ENCODE results near the gene IL18R1. TPM values are rescaled to one million over a fixed set of nuclear protein-coding genes. Genes with fewer than 3 reads are reported as not detected.

IL18R1 gene
- total RNA-seq, 1 donor from 2014 or later = 1.9 TPM

- intact Hi-C loops (cut with DNase I) = loop anchor here (5.0 to 10.0 kb wide), 3 partner anchors 106 to 336 kb away; partner anchors contain the start of gene IL1RL2
- no peaks in the 10 kb centered on the region for H3K36me3 ChIP-seq
- DNase-seq (ENCODE audit: low spot score in 2 of 2) = no peak
- TF ChIP-seq CTCF (IDR thresholded peaks at IDR 0.05) = no peak
- H3K4me1 ChIP-seq = peaks cover 2 to 3% of the 10 kb centered on the region in 2 donors
- H3K9me3 ChIP-seq = no peaks in the 10 kb centered on the region
- no peak overlapping the region for H3K4me3 ChIP-seq
- H3K27ac ChIP-seq = no peak overlapping the region
- no peaks in the 10 kb centered on the region for H3K27me3 ChIP-seq
Measured at GRCh38 chr2:102358496-102358895, 2.9 kb downstream of the IL18R1 start.

GRCh38 chr2:102359527-102359926 is 3.9 kb downstream of the IL18R1 start:
- intact Hi-C loops (cut with DNase I) = loop anchor here (5.0 to 10.0 kb wide), 3 partner anchors 107 to 337 kb away; partner anchors contain the start of gene IL1RL2
- DNase-seq (ENCODE audit: low spot score in 2 of 2) = no peak
- no peaks in the 10 kb centered on the region for H3K36me3 ChIP-seq
- H3K27ac ChIP-seq = no peak overlapping the region
- no peaks in the 10 kb centered on the region for H3K27me3 ChIP-seq
- peaks cover 2 to 3% of the 10 kb centered on the region in 2 donors for H3K4me1 ChIP-seq
- no peak for TF ChIP-seq CTCF (IDR thresholded peaks at IDR 0.05)
- no peak overlapping the region for H3K4me3 ChIP-seq
- H3K9me3 ChIP-seq = no peaks in the 10 kb centered on the region

GRCh38 chr2:102361632-102362241 is 6.1 kb downstream of the IL18R1 start:
- intact Hi-C loops (cut with DNase I) = no loop called here
- H3K27me3 ChIP-seq = no peaks in the 10 kb centered on the region
- no peak for TF ChIP-seq CTCF (IDR thresholded peaks at IDR 0.05)
- no peak overlapping the region for H3K27ac ChIP-seq
- H3K4me3 ChIP-seq = no peak overlapping the region
- no peaks in the 10 kb centered on the region for H3K4me1 ChIP-seq
- peaks cover 5 to 9% of the 10 kb centered on the region in 2 donors for H3K9me3 ChIP-seq
- no peaks in the 10 kb centered on the region for H3K36me3 ChIP-seq
- DNase-seq (ENCODE audit: low spot score in 2 of 2) = no peak

- H3K4me1 ChIP-seq = no peaks in the 10 kb centered on the region
- no peak overlapping the region for H3K4me3 ChIP-seq
- no peaks in the 10 kb centered on the region for H3K27me3 ChIP-seq
- no peaks in the 10 kb centered on the region for H3K36me3 ChIP-seq
- H3K9me3 ChIP-seq = peaks cover 5 to 9% of the 10 kb centered on the region in 2 donors
- TF ChIP-seq CTCF (IDR thresholded peaks at IDR 0.05) = no peak
- intact Hi-C loops (cut with DNase I) = no loop called here
- H3K27ac ChIP-seq = no peak overlapping the region
- no peak for DNase-seq (ENCODE audit: low spot score in 2 of 2)
Measured at GRCh38 chr2:102365763-102366162, 10.2 kb downstream of the IL18R1 start.

GRCh38 chr2:102366406-102367112 is 11.0 kb downstream of the IL18R1 start:
- H3K36me3 ChIP-seq = no peaks in the 10 kb centered on the region
- intact Hi-C loops (cut with DNase I) = no loop called here
- H3K27me3 ChIP-seq = no peaks in the 10 kb centered on the region
- peaks cover 5 to 9% of the 10 kb centered on the region in 2 donors for H3K9me3 ChIP-seq
- DNase-seq (ENCODE audit: low spot score in 2 of 2) = no peak
- no peaks in the 10 kb centered on the region for H3K4me1 ChIP-seq
- H3K4me3 ChIP-seq = no peak overlapping the region
- no peak for TF ChIP-seq CTCF (IDR thresholded peaks at IDR 0.05)
- H3K27ac ChIP-seq = no peak overlapping the region
